Keratinocyte (primary cell): Measurements from ENCODE around the gene SPIN1. TPM values are rescaled to one million over a fixed set of nuclear protein-coding genes. Genes with fewer than 3 reads are reported as not detected.

Source experiments
- DNase-seq: peaks from one replicate; pipeline ENCODE4 v3.0.0-alpha.2; 2011; ENCODE audit warnings: low read depth, missing footprints, low spot score
- FAIRE-seq: peaks from 2 replicates; lab custom pipeline; 2011; peaks lifted over from hg19 to GRCh38; lab: Jason Lieb, UNC
- H2AFZ ChIP-seq: 2 replicates; pipeline ENCODE4 v1.6.0; 2012; ENCODE audit warnings: low read length, control low read depth, inconsistent platforms; ENCODE audit not compliant: control insufficient read depth
- H3K27ac ChIP-seq: 2 replicates; pipeline ENCODE4 v1.5.1; 2011; ENCODE audit warnings: low read length; ENCODE audit not compliant: control insufficient read depth, insufficient read depth
- H3K27me3 ChIP-seq: 3 replicates; pipeline ENCODE4 v1.6.0; 2011; ENCODE audit warnings: low read length; ENCODE audit not compliant: control insufficient read depth, insufficient read depth; ENCODE audit errors: extremely low read depth
- H3K36me3 ChIP-seq, 2 experiments: 2 replicates in 1 of 2; 3 replicates in 1 of 2; pipeline ENCODE4 v1.5.1; 2011; ENCODE audit warnings: low read length in 2 of 2, mild to moderate bottlenecking in 1 of 2; ENCODE audit not compliant: control insufficient read depth in 2 of 2, insufficient read depth in 2 of 2; ENCODE audit errors: extremely low read depth in 1 of 2
- H3K4me1 ChIP-seq: 3 replicates; pipeline ENCODE4 v1.5.1; 2011; ENCODE audit warnings: low read length; ENCODE audit not compliant: control insufficient read depth, insufficient read depth; ENCODE audit errors: extremely low read depth
- H3K4me2 ChIP-seq: 3 replicates; pipeline ENCODE4 v1.6.0; 2011; ENCODE audit warnings: low read depth, low read length; ENCODE audit not compliant: control insufficient read depth, insufficient read depth; ENCODE audit errors: extremely low read depth
- H3K4me3 ChIP-seq, 3 experiments: fragments of 200-600 bp in 1 of 3; sonication (generic) in 1 of 3; 2 replicates in 2 of 3; 3 replicates in 1 of 3; pipeline ENCODE4 v1.5.1; 2011 to 2016; ENCODE audit warnings: low read length in 3 of 3, mild to moderate bottlenecking in 3 of 3, control low read depth in 2 of 3, inconsistent platforms in 1 of 3, low read depth in 1 of 3, mixed read lengths in 1 of 3, mixed run types in 1 of 3, moderate library complexity in 1 of 3; ENCODE audit not compliant: control insufficient read depth in 2 of 3, insufficient read depth in 2 of 3; ENCODE audit errors: extremely low read depth in 1 of 3
- H3K79me2 ChIP-seq: 2 replicates; pipeline ENCODE4 v1.6.0; 2012; ENCODE audit warnings: low read length; ENCODE audit not compliant: control insufficient read depth, insufficient read depth
- H3K9ac ChIP-seq: 3 replicates; pipeline ENCODE4 v1.6.0; 2011; ENCODE audit warnings: low read length; ENCODE audit not compliant: control insufficient read depth, insufficient read depth; ENCODE audit errors: extremely low read depth
- H3K9me1 ChIP-seq: 3 replicates; pipeline ENCODE4 v1.6.0; 2011; ENCODE audit warnings: low read length; ENCODE audit not compliant: control insufficient read depth, insufficient read depth; ENCODE audit errors: extremely low read depth
- H3K9me3 ChIP-seq: 2 replicates; pipeline ENCODE4 v1.5.1; 2012; ENCODE audit warnings: low read depth, low read length; ENCODE audit not compliant: control insufficient read depth
- H4K20me1 ChIP-seq: 3 replicates; pipeline ENCODE4 v1.6.0; 2011; ENCODE audit warnings: low read length; ENCODE audit not compliant: control insufficient read depth, insufficient read depth; ENCODE audit errors: extremely low read depth
- EZH2 ChIP-seq: IDR thresholded peaks from one replicate; pipeline ENCODE4 v1.6.1; 2012; ENCODE audit warnings: inconsistent platforms, mild to moderate bottlenecking, low read length, moderate library complexity
- dilution Hi-C: fragments of 300-500 bp; cut with MboI; formaldehyde crosslinking; loops from one replicate; pipeline ENCODE4 v1.7.0; 2020; ENCODE audit warnings: low sequenced_read_pairs; ENCODE audit not compliant: extremely low pct_ligation_motif_present
- polyA plus RNA-seq, 5 experiments: library from polyadenylated mRNA; depleted of rRNA in 3 of 5; stranded (reverse) in 3 of 5; stranded (forward) in 1 of 5; unstranded in 1 of 5; fragments of >200 nt; gene quantifications; 1 replicate in 1 of 5; 2 replicates in 3 of 5; 3 replicates in 1 of 5; pipeline versions ENCODE4 v1.2.1 to v1.2.3, GENCODE V29; 2011 to 2012; ENCODE audit warnings: missing spikeins in 2 of 5, low read depth in 1 of 5, low replicate concordance in 1 of 5
- TF ChIP-seq, protein P1 (sequence below), 3 experiments: IDR thresholded peaks in 1 of 3; conservative IDR thresholded peaks in 1 of 3; optimal IDR thresholded peaks in 1 of 3; 2 replicates in 2 of 3; 3 replicates in 1 of 3; pipeline versions ENCODE3 to v1.5.1; 2011; ENCODE audit warnings: low read length in 3 of 3, mild to moderate bottlenecking in 3 of 3, moderate library complexity in 2 of 3, control low read depth in 1 of 3, inconsistent platforms in 1 of 3; ENCODE audit not compliant: insufficient read depth in 2 of 3; ENCODE audit errors: extremely low read depth in 1 of 3

The SPIN1 gene
- polyA plus RNA-seq, 1 donor (not counting 4 experiments of a cell fraction or from before 2014, with no cell fraction given), result 68.8 TPM

DNA sequence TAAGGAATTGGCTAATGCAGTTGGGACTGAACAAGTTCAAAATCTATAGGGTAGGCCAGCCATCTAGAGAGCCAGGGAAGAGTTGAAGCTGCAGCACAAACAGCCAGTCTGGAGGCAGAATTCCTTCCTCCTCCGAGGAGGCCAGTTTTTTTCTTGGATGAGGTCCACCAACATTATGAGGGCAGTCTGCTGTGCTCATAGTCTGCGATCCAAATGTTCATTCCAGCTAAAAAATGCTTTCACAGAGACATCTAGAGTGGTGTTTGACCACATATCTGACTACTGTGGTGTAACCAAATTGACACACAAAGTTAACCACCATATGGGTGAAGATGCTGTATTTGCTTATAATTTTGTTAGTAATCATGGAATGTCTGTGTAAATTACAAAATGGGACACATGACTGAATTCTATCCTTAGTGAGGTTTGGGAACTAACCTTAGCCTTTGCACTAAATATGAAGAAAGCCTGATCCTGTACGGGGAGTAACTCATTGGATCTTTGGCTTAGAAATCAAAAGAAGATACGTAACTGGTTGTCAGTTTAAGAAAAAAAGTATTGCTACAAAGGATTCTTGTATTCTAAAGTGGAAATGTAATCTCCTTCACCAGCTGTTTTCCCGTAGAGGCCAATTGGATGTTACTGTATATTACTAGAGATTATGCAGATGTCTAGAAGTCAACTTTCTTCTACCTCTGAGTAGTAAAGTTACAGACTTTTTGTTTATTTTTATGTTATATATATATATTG is 70.6 kb downstream of the SPIN1 start:
- H3K9ac ChIP-seq, result no peak overlapping the region
- FAIRE-seq (peak; percentile 26), DNase-seq (no peak)
- H3K27ac ChIP-seq, result no peak overlapping the region
- H3K9me1 ChIP-seq, result no peaks in the 10 kb centered on the region
- no peaks in the 10 kb centered on the region for H3K27me3 ChIP-seq
- no peaks in the 10 kb centered on the region for H3K36me3 ChIP-seq
- dilution Hi-C loops, result no loop called here
- H3K4me2 ChIP-seq, result no peak overlapping the region
- peaks cover 16% of the 10 kb centered on the region for H3K4me1 ChIP-seq
- no peak for TF ChIP-seq EZH2
- TF ChIP-seq, protein P1, sequence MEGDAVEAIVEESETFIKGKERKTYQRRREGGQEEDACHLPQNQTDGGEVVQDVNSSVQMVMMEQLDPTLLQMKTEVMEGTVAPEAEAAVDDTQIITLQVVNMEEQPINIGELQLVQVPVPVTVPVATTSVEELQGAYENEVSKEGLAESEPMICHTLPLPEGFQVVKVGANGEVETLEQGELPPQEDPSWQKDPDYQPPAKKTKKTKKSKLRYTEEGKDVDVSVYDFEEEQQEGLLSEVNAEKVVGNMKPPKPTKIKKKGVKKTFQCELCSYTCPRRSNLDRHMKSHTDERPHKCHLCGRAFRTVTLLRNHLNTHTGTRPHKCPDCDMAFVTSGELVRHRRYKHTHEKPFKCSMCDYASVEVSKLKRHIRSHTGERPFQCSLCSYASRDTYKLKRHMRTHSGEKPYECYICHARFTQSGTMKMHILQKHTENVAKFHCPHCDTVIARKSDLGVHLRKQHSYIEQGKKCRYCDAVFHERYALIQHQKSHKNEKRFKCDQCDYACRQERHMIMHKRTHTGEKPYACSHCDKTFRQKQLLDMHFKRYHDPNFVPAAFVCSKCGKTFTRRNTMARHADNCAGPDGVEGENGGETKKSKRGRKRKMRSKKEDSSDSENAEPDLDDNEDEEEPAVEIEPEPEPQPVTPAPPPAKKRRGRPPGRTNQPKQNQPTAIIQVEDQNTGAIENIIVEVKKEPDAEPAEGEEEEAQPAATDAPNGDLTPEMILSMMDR (optimal IDR thresholded peaks at IDR 0.05 in 1 of 3, IDR thresholded peaks at IDR 0.05 in 1 of 3, conservative IDR thresholded peaks at IDR 0.05 in 1 of 3; ENCODE audit: extremely low read depth in 1 of 3, insufficient read depth in 2 of 3, low read length in 3 of 3), result no peak
- no peak overlapping the region for H2AFZ ChIP-seq
- H3K79me2 ChIP-seq, result peaks cover 9% of the 10 kb centered on the region
- H4K20me1 ChIP-seq, result no peaks in the 10 kb centered on the region
- H3K9me3 ChIP-seq, result no peaks in the 10 kb centered on the region
- no peak overlapping the region for H3K4me3 ChIP-seq

DNA sequence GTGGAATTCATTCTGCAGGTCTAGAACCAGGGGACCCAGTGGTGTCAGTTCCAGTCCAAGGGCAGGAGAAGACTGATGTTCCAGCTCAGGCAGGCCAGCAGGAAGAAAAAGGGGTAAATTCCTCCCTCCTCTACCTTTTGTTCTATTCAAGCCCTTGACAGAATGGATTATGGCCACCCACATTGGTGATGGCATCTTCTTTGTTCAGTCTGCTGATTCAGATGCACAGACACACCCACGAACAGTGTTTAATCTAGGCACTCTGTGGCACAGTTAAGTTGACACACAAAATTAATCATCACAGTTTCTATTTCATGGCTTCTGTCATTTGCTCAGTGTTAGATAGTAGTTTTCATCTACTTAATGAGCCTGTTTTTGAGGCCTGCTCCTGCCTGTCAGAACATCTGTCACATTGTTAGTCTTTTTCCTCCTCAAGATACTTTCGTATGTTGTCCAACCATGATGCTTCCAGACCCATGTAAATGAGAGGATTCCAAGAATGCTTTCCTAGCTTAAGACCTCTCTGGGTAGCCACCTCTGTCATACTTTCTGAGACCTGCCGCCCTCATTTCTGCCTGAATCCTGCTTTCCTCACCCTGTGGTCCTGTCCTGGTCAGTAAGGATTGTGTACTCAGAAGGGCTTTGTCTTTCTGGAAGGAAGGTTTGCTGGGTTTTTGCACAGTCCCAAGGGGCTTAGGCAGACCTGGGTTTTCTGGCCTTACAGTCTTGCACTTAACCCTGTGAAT is 72.5 kb downstream of the SPIN1 start:
- Histone ChIP-seq H3K9me1 (no peaks in the 10 kb centered on the region), H3K4me1 (peaks cover 32% of the 10 kb centered on the region), H3K4me2 (no peak overlapping the region), H3K27ac (peak overlapping the region; percentile 8), H3K9me3 (no peaks in the 10 kb centered on the region), H3K79me2 (peaks cover 13% of the 10 kb centered on the region), H3K27me3 (no peaks in the 10 kb centered on the region), H4K20me1 (no peaks in the 10 kb centered on the region), H3K9ac (no peak overlapping the region), H3K36me3 (no peaks in the 10 kb centered on the region), H2AFZ (no peak overlapping the region), H3K4me3 (no peak overlapping the region)
- no peak for TF ChIP-seq EZH2
- TF ChIP-seq, protein P1 (optimal IDR thresholded peaks at IDR 0.05 in 1 of 3, IDR thresholded peaks at IDR 0.05 in 1 of 3, conservative IDR thresholded peaks at IDR 0.05 in 1 of 3; ENCODE audit: extremely low read depth in 1 of 3, insufficient read depth in 2 of 3, low read length in 3 of 3), result no peak
- dilution Hi-C loops, result no loop called here
- DNase-seq (no peak), FAIRE-seq (peak; percentile 44)
